Fibroblast of villous mesenchyme (primary cell): ENCODE results near the gene ICOS. TPM values are rescaled to one million over a fixed set of nuclear protein-coding genes. Genes with fewer than 3 reads are reported as not detected.

ENCODE experiments used
- DNase-seq: peaks from one replicate; pipeline ENCODE4 v3.0.0-alpha.2; 2010; ENCODE audit warnings: low read depth
- H3K4me3 ChIP-seq: 2 replicates; pipeline ENCODE4 v1.5.1; 2011; ENCODE audit warnings: low read depth, mild to moderate bottlenecking, low read length
- total RNA-seq: library from RNA; depleted of rRNA; stranded (reverse); fragments of >200 nt; gene quantifications from 2 replicates; pipeline ENCODE4 v1.2.3, GENCODE V29; 2012
- TF ChIP-seq, protein P1 (sequence below): IDR thresholded peaks from 2 replicates; pipeline ENCODE4 v1.5.1; 2012; ENCODE audit warnings: low read depth, mild to moderate bottlenecking, low read length; ENCODE audit not compliant: insufficient read depth

The ICOS gene
- total RNA-seq, 1 donor: not detected

- no peak overlapping the region for H3K4me3 ChIP-seq
- DNase-seq: no peak
- TF ChIP-seq, protein P1, sequence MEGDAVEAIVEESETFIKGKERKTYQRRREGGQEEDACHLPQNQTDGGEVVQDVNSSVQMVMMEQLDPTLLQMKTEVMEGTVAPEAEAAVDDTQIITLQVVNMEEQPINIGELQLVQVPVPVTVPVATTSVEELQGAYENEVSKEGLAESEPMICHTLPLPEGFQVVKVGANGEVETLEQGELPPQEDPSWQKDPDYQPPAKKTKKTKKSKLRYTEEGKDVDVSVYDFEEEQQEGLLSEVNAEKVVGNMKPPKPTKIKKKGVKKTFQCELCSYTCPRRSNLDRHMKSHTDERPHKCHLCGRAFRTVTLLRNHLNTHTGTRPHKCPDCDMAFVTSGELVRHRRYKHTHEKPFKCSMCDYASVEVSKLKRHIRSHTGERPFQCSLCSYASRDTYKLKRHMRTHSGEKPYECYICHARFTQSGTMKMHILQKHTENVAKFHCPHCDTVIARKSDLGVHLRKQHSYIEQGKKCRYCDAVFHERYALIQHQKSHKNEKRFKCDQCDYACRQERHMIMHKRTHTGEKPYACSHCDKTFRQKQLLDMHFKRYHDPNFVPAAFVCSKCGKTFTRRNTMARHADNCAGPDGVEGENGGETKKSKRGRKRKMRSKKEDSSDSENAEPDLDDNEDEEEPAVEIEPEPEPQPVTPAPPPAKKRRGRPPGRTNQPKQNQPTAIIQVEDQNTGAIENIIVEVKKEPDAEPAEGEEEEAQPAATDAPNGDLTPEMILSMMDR: no peak
Observed at GRCh38 chr2:203893401-203893800, 43.2 kb upstream of the ICOS start.

- no peak overlapping the region for H3K4me3 ChIP-seq
- no peak for DNase-seq
- TF ChIP-seq, protein P1: no peak
Observed at GRCh38 chr2:203893840-203894239, 42.7 kb upstream of the ICOS start.

GRCh38 chr2:203894262-203894661 is 42.3 kb upstream of the ICOS start:
- DNase-seq: no peak
- TF ChIP-seq, protein P1: no peak
- H3K4me3 ChIP-seq: no peak overlapping the region

GRCh38 chr2:203897544-203897943 is 39.0 kb upstream of the ICOS start:
- DNase-seq: no peak
- H3K4me3 ChIP-seq: no peak overlapping the region

DNA sequence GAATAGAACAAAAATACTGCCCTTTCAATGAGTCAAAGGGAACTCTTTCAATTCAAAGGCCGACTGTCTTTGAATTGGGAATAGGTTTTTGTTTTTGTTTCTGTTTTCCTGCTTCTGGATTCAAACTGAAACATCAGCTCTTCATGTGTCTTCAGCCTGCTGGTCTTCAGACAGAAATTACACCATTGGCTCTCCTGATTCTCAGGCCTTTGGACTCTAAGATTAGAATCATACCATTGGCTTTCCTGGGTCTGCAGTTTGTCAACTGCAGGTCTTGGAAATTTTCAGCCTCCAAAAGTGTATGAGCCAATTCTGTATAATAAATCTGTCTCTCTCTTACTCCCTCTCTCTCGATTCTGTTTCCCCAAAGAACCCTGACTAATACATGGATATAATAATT is 37.9 kb upstream of the ICOS start:
- TF ChIP-seq, protein P1: no peak
- no peak for DNase-seq
- no peak overlapping the region for H3K4me3 ChIP-seq

More at GRCh38 chr2:203897544-203897943, 39.0 kb upstream of the ICOS start:
- TF ChIP-seq, protein P1: no peak

DNA sequence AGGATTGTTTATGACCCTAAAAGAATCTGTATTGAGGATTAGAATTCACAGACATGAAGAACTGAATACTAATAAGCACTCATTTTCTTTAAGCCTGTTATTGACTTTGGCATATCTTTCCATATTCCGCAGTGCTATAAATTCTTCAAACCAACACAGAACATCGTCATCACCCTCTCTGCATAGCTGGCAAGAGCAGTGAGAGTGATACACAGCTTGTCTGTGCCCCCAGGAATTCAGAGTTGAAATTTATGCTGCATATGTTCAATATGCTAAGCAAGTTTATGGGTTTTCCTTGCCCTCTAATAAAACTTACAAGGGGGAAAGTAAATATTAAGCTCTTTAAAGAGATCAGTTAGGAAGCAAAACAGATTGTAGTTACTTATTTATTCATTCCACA is 36.3 kb upstream of the ICOS start:
- DNase-seq: no peak
- no peak overlapping the region for H3K4me3 ChIP-seq
- TF ChIP-seq, protein P1: no peak

- no peak for DNase-seq
- TF ChIP-seq, protein P1: no peak
- H3K4me3 ChIP-seq: no peak overlapping the region
Observed at GRCh38 chr2:203904022-203904421, 32.5 kb upstream of the ICOS start.
